ENCODE results near the gene CARMIL1.

DNA sequence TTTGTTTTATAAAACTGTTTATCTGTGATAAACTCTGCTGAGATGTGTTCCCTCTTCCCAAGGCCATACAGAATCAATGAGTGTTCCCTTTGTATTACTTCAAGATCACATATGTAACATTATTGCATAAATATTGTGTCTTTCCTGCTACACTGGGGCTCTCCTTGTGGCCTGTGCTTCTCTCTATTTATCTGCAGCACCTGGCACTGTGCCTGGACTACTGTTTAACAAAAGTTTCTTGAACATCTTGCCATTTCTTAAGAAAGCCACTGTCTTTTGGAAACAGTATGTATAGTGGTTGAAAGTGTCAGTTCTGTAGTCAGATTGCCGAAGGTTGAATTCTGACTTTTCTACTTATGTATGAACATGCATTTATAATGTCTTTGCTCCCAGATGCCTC lies 203.8 kb downstream of the CARMIL1 start:
- TF ChIP-seq POLR2A (IDR thresholded peaks at IDR 0.05) = no peak
- TF ChIP-seq, protein P1, sequence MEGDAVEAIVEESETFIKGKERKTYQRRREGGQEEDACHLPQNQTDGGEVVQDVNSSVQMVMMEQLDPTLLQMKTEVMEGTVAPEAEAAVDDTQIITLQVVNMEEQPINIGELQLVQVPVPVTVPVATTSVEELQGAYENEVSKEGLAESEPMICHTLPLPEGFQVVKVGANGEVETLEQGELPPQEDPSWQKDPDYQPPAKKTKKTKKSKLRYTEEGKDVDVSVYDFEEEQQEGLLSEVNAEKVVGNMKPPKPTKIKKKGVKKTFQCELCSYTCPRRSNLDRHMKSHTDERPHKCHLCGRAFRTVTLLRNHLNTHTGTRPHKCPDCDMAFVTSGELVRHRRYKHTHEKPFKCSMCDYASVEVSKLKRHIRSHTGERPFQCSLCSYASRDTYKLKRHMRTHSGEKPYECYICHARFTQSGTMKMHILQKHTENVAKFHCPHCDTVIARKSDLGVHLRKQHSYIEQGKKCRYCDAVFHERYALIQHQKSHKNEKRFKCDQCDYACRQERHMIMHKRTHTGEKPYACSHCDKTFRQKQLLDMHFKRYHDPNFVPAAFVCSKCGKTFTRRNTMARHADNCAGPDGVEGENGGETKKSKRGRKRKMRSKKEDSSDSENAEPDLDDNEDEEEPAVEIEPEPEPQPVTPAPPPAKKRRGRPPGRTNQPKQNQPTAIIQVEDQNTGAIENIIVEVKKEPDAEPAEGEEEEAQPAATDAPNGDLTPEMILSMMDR (IDR thresholded peaks at IDR 0.05) = no peak

Measured in breast epithelium (tissue), 3 donors.